ENCODE results near the gene KCNJ8. TPM values are rescaled to one million over a fixed set of nuclear protein-coding genes. Genes with fewer than 3 reads are reported as not detected.

KCNJ8 gene
- total and polyA plus RNA-seq, 4 donors, result 6.2 to 16.1 (median 14.2) TPM

DNA sequence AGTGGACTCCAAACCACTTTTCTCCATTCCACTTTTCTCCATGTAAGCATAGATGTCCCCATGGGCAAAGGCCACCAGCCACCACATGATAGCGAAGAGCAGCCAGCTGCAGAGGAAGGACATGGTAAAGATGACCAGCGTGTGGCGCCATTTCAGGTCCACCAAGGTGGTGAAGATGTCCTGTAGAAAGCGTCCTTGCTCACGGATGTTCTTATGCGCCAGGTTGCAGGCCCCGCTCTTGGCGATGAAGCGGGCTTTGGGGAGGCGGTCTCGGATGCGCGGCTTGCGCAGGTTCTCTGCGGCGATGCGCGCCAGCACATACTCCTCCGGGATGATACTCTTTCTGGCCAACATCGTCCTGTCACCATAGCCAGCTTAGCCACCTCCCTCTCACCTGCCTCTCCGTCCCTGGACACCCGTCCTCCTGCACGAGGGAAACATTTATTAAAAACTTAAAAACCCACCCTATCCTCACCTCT lies 1.2 kb downstream of the KCNJ8 start:
- Histone ChIP-seq H3K36me3 (ENCODE audit: control insufficient read depth in 4 of 4, insufficient read depth in 4 of 4, low read length in 4 of 4) (peaks cover 0 to 5% (median 0%) of the 10 kb centered on the region in 4 donors), H3K4me3 (no peak overlapping the region), H3K9me3 (ENCODE audit: control insufficient read depth in 4 of 4, insufficient read depth in 3 of 4, low read length in 3 of 4) (no peaks in the 10 kb centered on the region), H3K27ac (ENCODE audit: low read depth in 1 of 2, low read length in 1 of 2) (peak overlapping the region; percentile 66 to 98), H3K27me3 (ENCODE audit: control insufficient read depth in 3 of 3, insufficient read depth in 3 of 3, low read length in 2 of 3) (no peaks in the 10 kb centered on the region), H3K9ac (ENCODE audit: insufficient read depth in 1 of 2, low read length in 2 of 2) (peak overlapping the region in 1 of 2 donors; percentile 23), H3K4me1 (ENCODE audit: control insufficient read depth in 5 of 5, insufficient read depth in 5 of 5, low read length in 5 of 5) (peaks cover 0 to 29% (median 2%) of the 10 kb centered on the region in 5 donors)
- DNase-seq (peak in 2 of 3 donors; percentile 43 to 67), ATAC-seq (ENCODE audit: insufficient read depth, low FRiP score) (no peak)
- 16 to 19% methylated on average over 23 of the region's 23 CpGs for WGBS, 2 donors
- TF ChIP-seq CTCF (IDR thresholded peaks at IDR 0.05; ENCODE audit: control extremely low read depth, extremely low read depth), result no peak

GRCh38 chr12:21771311-21771710 lies 3.2 kb downstream of the KCNJ8 start:
- Histone ChIP-seq H3K4me1 (ENCODE audit: control insufficient read depth in 5 of 5, insufficient read depth in 5 of 5, low read length in 5 of 5) (peaks cover 0 to 20% (median 2%) of the 10 kb centered on the region in 5 donors), H3K4me3 (no peak overlapping the region), H3K27ac (ENCODE audit: low read depth in 1 of 2, low read length in 1 of 2) (no peak overlapping the region), H3K27me3 (ENCODE audit: control insufficient read depth in 3 of 3, insufficient read depth in 3 of 3, low read length in 2 of 3) (no peaks in the 10 kb centered on the region), H3K9me3 (ENCODE audit: control insufficient read depth in 4 of 4, insufficient read depth in 3 of 4, low read length in 3 of 4) (no peaks in the 10 kb centered on the region), H3K36me3 (ENCODE audit: control insufficient read depth in 4 of 4, insufficient read depth in 4 of 4, low read length in 4 of 4) (peaks cover 0 to 10% (median 5%) of the 10 kb centered on the region in 4 donors), H3K9ac (ENCODE audit: insufficient read depth in 1 of 2, low read length in 2 of 2) (no peak overlapping the region)
- DNase-seq, result no peak
- no peak for ATAC-seq (ENCODE audit: insufficient read depth, low FRiP score)
- 55 to 78% methylated on average over 1 of the region's 1 CpG for WGBS, 2 donors
- TF ChIP-seq CTCF (IDR thresholded peaks at IDR 0.05; ENCODE audit: control extremely low read depth, extremely low read depth), result no peak

GRCh38 chr12:21769307-21769706 lies 5.2 kb downstream of the KCNJ8 start:
- WGBS, 2 donors, result 69 to 78% methylated on average over 2 of the region's 2 CpGs
- Histone ChIP-seq H3K4me3 (no peak overlapping the region), H3K36me3 (ENCODE audit: control insufficient read depth in 4 of 4, insufficient read depth in 4 of 4, low read length in 4 of 4) (peaks cover 0 to 26% (median 14%) of the 10 kb centered on the region in 4 donors), H3K27ac (ENCODE audit: low read depth in 1 of 2, low read length in 1 of 2) (no peak overlapping the region), H3K27me3 (ENCODE audit: control insufficient read depth in 3 of 3, insufficient read depth in 3 of 3, low read length in 2 of 3) (no peaks in the 10 kb centered on the region), H3K9ac (ENCODE audit: insufficient read depth in 1 of 2, low read length in 2 of 2) (no peak overlapping the region), H3K9me3 (ENCODE audit: control insufficient read depth in 4 of 4, insufficient read depth in 3 of 4, low read length in 3 of 4) (no peaks in the 10 kb centered on the region), H3K4me1 (ENCODE audit: control insufficient read depth in 5 of 5, insufficient read depth in 5 of 5, low read length in 5 of 5) (peaks cover 0 to 6% (median 0%) of the 10 kb centered on the region in 5 donors)
- no peak for TF ChIP-seq CTCF (IDR thresholded peaks at IDR 0.05; ENCODE audit: control extremely low read depth, extremely low read depth)
- no peak for DNase-seq
- no peak for ATAC-seq (ENCODE audit: insufficient read depth, low FRiP score)

- DNase-seq, result no peak
- Histone ChIP-seq H3K27ac (ENCODE audit: low read depth in 1 of 2, low read length in 1 of 2) (no peak overlapping the region), H3K4me1 (ENCODE audit: control insufficient read depth in 5 of 5, insufficient read depth in 5 of 5, low read length in 5 of 5) (peaks cover 0 to 4% (median 0%) of the 10 kb centered on the region in 5 donors), H3K9me3 (ENCODE audit: control insufficient read depth in 4 of 4, insufficient read depth in 3 of 4, low read length in 3 of 4) (no peaks in the 10 kb centered on the region), H3K4me3 (no peak overlapping the region), H3K27me3 (ENCODE audit: control insufficient read depth in 3 of 3, insufficient read depth in 3 of 3, low read length in 2 of 3) (no peaks in the 10 kb centered on the region), H3K36me3 (ENCODE audit: control insufficient read depth in 4 of 4, insufficient read depth in 4 of 4, low read length in 4 of 4) (peaks cover 0 to 26% (median 16%) of the 10 kb centered on the region in 4 donors), H3K9ac (ENCODE audit: insufficient read depth in 1 of 2, low read length in 2 of 2) (no peak overlapping the region)
- no peak for ATAC-seq (ENCODE audit: insufficient read depth, low FRiP score)
- 79 to 88% methylated on average over 2 of the region's 2 CpGs for WGBS, 2 donors
- TF ChIP-seq CTCF (IDR thresholded peaks at IDR 0.05; ENCODE audit: control extremely low read depth, extremely low read depth), result no peak
Observed at GRCh38 chr12:21766403-21766802, 8.1 kb downstream of the KCNJ8 start.

Data from lung (tissue), 12 donors.